Testis (tissue), 3 donors: Measurements from ENCODE around the gene SPDYE4. TPM values are rescaled to one million over a fixed set of nuclear protein-coding genes. Genes with fewer than 3 reads are reported as not detected.

ENCODE experiments used
- DNase-seq: peaks from one replicate; pipeline ENCODE4 v3.0.0-alpha.2; 2019
- H3K27ac ChIP-seq, 2 donors: fragments of 200-600 bp; sonication (generic); one replicate each; pipeline ENCODE4 v1.5.1; 2019
- H3K27me3 ChIP-seq: fragments of 200-600 bp; sonication (generic); one replicate; pipeline ENCODE4 v1.5.1; 2019
- H3K36me3 ChIP-seq: fragments of 200-600 bp; sonication (generic); one replicate; pipeline ENCODE4 v1.5.1; 2017; ENCODE audit warnings: low read depth; ENCODE audit errors: missing control alignments
- H3K4me1 ChIP-seq: fragments of 200-600 bp; sonication (generic); one replicate; pipeline ENCODE4 v1.5.1; 2019
- H3K4me3 ChIP-seq, 2 donors: fragments of 200-600 bp; sonication (generic); one replicate each; pipeline ENCODE4 v1.5.1; 2017 to 2019
- H3K9me3 ChIP-seq: fragments of 200-600 bp; sonication (generic); one replicate; pipeline ENCODE4 v1.5.1; 2017
- POLR2A ChIP-seq: fragments of 450-650 bp; IDR thresholded peaks from one replicate; pipeline ENCODE4 v1.6.1; 2017; ENCODE audit warnings: antibody characterized with exemption, mild to moderate bottlenecking, moderate library complexity
- WGBS, 2 donors: methylation state at CpG; one replicate each; pipeline ENCODE4 v1.1.5; 2018; 5-methylcytosine and 5-hydroxymethylcytosine counted together
- intact Hi-C: fragments of 100-400 bp; cut with DNase I; formaldehyde crosslinking; loops from one replicate; pipeline ENCODE4 v1.15.1; 2023; ENCODE audit warnings: low total_unique reads
- polyA plus RNA-seq: library from polyadenylated mRNA; stranded (reverse); fragments of 350-450 nt; fragmentation: Illumina TruSeq; extraction: RNeasy Lipid Tissue Mini Kit (QIAGEN cat#74804); gene quantifications from one replicate; pipeline ENCODE4 v1.2.3, GENCODE V29; 2014; ENCODE audit warnings: low read depth, low replicate concordance; ENCODE audit not compliant: insufficient read depth
- total RNA-seq, 2 donors: library from RNA; depleted of rRNA; stranded (reverse); fragments of >200 nt; gene quantifications; one replicate each; pipeline ENCODE4 v1.2.3, GENCODE V29; 2016
- TF ChIP-seq, protein P1 (sequence below), 3 experiments: fragments of 450-650 bp in 2 of 3; fragments of 200-600 bp in 1 of 3; sonication (generic) in 1 of 3; IDR thresholded peaks; one replicate each; pipeline ENCODE4 v1.5.1; 2016 to 2019; ENCODE audit warnings: antibody characterized with exemption in 3 of 3, mild to moderate bottlenecking in 2 of 3, moderate library complexity in 1 of 3

Gene SPDYE4
- total and polyA plus RNA-seq, 3 donors from 2014 or later, result 3.3 to 19.6 (median 17.6) TPM

GRCh38 chr17:8701754-8702153 is 56.6 kb downstream of the SPDYE4 start:
- Histone ChIP-seq H3K4me3 (no peak overlapping the region), H3K27me3 (no peaks in the 10 kb centered on the region), H3K9me3 (no peaks in the 10 kb centered on the region), H3K27ac (no peak overlapping the region), H3K4me1 (peaks cover 22% of the 10 kb centered on the region), H3K36me3 (no peaks in the 10 kb centered on the region)
- WGBS, 2 donors, result 76 to 86% methylated on average over 4 of the region's 4 CpGs
- DNase-seq, result no peak
- intact Hi-C loops, result no loop called here
- no peak for TF ChIP-seq POLR2A
- TF ChIP-seq, protein P1, sequence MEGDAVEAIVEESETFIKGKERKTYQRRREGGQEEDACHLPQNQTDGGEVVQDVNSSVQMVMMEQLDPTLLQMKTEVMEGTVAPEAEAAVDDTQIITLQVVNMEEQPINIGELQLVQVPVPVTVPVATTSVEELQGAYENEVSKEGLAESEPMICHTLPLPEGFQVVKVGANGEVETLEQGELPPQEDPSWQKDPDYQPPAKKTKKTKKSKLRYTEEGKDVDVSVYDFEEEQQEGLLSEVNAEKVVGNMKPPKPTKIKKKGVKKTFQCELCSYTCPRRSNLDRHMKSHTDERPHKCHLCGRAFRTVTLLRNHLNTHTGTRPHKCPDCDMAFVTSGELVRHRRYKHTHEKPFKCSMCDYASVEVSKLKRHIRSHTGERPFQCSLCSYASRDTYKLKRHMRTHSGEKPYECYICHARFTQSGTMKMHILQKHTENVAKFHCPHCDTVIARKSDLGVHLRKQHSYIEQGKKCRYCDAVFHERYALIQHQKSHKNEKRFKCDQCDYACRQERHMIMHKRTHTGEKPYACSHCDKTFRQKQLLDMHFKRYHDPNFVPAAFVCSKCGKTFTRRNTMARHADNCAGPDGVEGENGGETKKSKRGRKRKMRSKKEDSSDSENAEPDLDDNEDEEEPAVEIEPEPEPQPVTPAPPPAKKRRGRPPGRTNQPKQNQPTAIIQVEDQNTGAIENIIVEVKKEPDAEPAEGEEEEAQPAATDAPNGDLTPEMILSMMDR (IDR thresholded peaks at IDR 0.05), result no peak

DNA sequence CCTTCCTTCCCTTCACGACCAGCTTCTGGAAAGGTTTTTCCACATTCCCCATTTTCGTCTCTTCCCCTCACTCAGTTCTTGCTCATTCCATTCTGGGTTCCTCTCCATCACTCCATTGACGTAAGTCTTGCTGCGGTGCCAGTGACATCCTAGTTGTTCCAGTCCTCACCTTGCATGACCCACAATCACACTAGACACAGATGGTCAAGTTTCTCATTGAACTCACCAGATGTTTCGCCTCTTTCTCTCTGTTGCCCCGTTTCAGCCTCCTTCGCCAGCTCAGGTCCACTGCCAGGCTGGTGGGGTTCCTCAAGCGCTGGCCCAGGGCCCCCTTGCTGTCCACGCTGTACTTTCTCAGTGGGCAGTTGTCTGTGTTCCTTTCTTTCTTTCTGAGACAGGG is 57.1 kb downstream of the SPDYE4 start:
- DNase-seq, result no peak
- Histone ChIP-seq H3K9me3 (no peaks in the 10 kb centered on the region), H3K36me3 (no peaks in the 10 kb centered on the region), H3K27ac (no peak overlapping the region), H3K4me3 (no peak overlapping the region), H3K4me1 (peaks cover 22% of the 10 kb centered on the region), H3K27me3 (no peaks in the 10 kb centered on the region)
- WGBS, 2 donors, result 87 to 92% methylated on average over 9 of the region's 9 CpGs
- TF ChIP-seq, protein P1 (IDR thresholded peaks at IDR 0.05), result no peak
- TF ChIP-seq POLR2A, result no peak
- intact Hi-C loops, result no loop called here

Other genes starting within 250 kb of the SPDYE4 start
- gene MYH10, start 127.8 kb downstream of the SPDYE4 start, total RNA-seq, result 10 to 100 TPM; 33.1 to 34.1 TPM
- gene MYH10, start 127.8 kb downstream of the SPDYE4 start, polyA plus RNA-seq, result 25.5 TPM
- 10 to 100 TPM; 52.7 to 71.7 TPM for gene CCDC42, start 13.7 kb downstream of the SPDYE4 start, total RNA-seq
- gene CCDC42, start 13.7 kb downstream of the SPDYE4 start, polyA plus RNA-seq, result 260 TPM
- gene MFSD6L, start 40.8 kb upstream of the SPDYE4 start, total RNA-seq, result 10 to 100 TPM; 14.2 to 16.1 TPM
- 56.5 TPM for gene MFSD6L, start 40.8 kb upstream of the SPDYE4 start, polyA plus RNA-seq
- 1 to 10 TPM; 1.3 to 2.5 TPM for gene PIK3R6, start 109.1 kb upstream of the SPDYE4 start, total RNA-seq
- gene PIK3R6, start 109.1 kb upstream of the SPDYE4 start, polyA plus RNA-seq, result 2.6 TPM
- 10 to 100 TPM in 1 of 2 donors, 1 to 10 TPM in 1; 7.4 to 14.0 TPM for gene PIK3R5, start 207.2 kb upstream of the SPDYE4 start, total RNA-seq
- 6.1 TPM for gene PIK3R5, start 207.2 kb upstream of the SPDYE4 start, polyA plus RNA-seq